Fibroblast of the aortic adventitia (primary cell): ENCODE measurements around the gene TRAK1. TPM values are rescaled to one million over a fixed set of nuclear protein-coding genes. Genes with fewer than 3 reads are reported as not detected.

Experiments
- DNase-seq: peaks from one replicate; pipeline ENCODE4 v3.0.0-alpha.2; 2010; ENCODE audit warnings: low read depth
- H3K4me3 ChIP-seq: 2 replicates; pipeline ENCODE4 v1.5.1; 2011; ENCODE audit warnings: low read depth, mild to moderate bottlenecking, control low read depth, low read length, moderate library complexity
- total RNA-seq: library from RNA; depleted of rRNA; stranded (reverse); fragments of >200 nt; gene quantifications from 2 replicates; pipeline ENCODE4 v1.2.3, GENCODE V29; 2012; ENCODE audit warnings: low replicate concordance
- TF ChIP-seq, protein P1 (sequence below): IDR thresholded peaks from 2 replicates; pipeline ENCODE4 v1.5.1; 2011; ENCODE audit warnings: mild to moderate bottlenecking, low read length, control low read depth, inconsistent platforms; ENCODE audit not compliant: insufficient read depth

TRAK1 gene
- total RNA-seq, 1 donor, result 51.6 TPM

DNA sequence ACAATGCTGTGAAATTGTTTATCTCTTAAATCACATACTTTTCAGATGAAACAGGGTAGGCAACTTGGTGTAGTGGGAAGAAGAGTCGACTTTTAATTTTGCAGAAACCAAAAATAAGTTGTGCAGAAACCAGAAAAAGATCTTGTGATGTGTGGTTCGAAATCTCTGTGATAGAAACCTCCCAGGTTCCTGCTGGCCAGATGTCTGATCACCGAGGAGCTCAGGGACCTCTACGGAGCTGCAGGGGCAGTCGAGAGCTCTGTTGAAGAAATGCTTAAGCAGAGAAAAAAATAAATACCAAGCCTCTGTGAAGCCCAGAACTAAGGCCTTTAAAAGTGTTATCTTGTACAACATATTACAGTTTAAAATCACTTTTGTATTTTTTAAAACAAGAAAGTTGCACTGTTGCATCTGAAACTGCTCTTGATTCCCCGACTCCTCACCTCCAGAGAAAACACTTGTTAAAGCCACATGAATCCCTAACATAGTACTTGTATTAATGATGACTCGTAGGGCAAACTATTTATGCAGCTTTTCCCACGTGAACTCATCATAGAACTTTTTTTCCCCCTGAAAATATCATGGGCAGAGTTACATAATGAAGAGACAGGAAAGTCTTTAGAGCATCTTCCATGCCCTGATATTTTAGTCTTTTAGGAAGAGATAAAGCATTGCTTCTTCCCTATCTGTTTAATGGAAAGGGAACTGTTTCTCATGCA, 123.6 kb downstream of the TRAK1 start:
- peak; percentile 16 for DNase-seq
- no peak overlapping the region for H3K4me3 ChIP-seq
- TF ChIP-seq, protein P1, sequence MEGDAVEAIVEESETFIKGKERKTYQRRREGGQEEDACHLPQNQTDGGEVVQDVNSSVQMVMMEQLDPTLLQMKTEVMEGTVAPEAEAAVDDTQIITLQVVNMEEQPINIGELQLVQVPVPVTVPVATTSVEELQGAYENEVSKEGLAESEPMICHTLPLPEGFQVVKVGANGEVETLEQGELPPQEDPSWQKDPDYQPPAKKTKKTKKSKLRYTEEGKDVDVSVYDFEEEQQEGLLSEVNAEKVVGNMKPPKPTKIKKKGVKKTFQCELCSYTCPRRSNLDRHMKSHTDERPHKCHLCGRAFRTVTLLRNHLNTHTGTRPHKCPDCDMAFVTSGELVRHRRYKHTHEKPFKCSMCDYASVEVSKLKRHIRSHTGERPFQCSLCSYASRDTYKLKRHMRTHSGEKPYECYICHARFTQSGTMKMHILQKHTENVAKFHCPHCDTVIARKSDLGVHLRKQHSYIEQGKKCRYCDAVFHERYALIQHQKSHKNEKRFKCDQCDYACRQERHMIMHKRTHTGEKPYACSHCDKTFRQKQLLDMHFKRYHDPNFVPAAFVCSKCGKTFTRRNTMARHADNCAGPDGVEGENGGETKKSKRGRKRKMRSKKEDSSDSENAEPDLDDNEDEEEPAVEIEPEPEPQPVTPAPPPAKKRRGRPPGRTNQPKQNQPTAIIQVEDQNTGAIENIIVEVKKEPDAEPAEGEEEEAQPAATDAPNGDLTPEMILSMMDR, result no peak

DNA sequence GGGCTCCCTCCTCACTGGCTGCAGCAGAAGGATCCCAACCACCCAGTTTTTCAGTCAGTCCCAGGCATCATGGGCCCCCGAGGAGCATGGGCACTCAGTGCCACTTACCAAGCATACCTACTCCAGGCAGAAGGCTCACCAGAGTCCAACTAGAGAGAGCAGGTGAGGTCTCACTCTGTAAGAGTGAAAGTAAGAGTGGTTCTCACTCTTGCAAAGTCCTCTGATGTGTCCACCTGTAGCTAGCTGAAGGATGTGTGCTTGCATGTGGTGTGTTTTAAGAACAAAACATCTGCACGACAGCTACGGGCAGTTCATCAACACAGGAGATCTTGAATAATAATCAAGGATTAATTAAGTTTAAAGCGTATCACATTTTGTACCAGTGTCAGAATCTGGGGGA, 125.1 kb downstream of the TRAK1 start:
- DNase-seq, result no peak
- TF ChIP-seq, protein P1, result no peak
- no peak overlapping the region for H3K4me3 ChIP-seq

DNA sequence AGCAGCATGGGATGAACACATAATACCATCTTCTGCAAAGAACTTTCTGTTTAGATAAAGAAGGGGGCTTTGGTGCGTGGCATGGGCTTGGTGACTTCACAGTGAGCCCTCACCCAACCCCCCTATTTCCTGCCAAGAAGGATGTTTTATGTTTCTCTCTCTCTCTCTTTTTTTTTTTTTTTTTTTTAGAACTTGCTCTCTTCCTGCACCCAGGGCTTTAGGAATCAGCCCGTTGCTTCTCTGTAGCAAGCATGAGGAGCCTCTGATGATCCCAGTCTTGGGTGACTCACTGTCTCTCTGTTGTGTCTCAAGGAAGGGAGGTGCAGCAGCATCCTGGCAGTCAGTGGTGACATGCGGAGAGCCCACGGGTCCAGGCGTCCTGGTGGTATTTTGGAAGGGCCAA, 125.8 kb downstream of the TRAK1 start:
- no peak for DNase-seq
- TF ChIP-seq, protein P1, result no peak
- no peak overlapping the region for H3K4me3 ChIP-seq

DNA sequence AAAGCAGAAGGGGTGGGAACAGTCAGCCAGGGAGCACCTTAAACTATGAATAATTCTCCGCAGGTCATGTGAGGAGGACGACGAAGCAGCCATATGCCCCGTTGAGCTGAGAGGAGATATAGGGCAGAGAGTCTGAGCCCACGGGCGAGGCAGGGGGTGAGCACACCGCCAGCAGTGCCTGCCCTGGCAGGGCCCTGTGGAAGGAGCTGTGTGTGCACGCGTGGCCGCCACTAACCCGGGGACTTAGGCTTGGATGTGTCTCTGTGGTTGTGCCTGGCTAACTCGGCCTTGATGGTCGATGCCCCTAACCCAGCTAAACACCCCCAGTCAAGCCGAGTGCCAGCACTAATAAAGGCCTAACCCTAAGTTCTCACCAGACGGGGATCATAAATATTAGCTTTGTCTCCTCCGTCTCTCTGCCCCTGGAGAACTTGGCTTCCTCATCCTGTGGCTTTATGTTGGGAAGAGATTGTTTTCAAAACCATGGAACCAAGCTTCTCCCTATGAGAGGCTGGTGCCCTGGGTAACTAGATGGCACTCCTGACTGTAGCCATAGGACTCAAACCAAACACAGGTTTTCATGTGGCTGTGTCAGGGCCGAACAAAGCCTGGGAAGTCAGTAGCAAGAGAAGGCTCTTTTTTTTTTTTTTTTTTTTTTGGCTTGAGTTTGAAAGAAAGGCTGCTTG, 129.4 kb downstream of the TRAK1 start:
- no peak for DNase-seq
- TF ChIP-seq, protein P1, result no peak
- H3K4me3 ChIP-seq, result no peak overlapping the region

DNA sequence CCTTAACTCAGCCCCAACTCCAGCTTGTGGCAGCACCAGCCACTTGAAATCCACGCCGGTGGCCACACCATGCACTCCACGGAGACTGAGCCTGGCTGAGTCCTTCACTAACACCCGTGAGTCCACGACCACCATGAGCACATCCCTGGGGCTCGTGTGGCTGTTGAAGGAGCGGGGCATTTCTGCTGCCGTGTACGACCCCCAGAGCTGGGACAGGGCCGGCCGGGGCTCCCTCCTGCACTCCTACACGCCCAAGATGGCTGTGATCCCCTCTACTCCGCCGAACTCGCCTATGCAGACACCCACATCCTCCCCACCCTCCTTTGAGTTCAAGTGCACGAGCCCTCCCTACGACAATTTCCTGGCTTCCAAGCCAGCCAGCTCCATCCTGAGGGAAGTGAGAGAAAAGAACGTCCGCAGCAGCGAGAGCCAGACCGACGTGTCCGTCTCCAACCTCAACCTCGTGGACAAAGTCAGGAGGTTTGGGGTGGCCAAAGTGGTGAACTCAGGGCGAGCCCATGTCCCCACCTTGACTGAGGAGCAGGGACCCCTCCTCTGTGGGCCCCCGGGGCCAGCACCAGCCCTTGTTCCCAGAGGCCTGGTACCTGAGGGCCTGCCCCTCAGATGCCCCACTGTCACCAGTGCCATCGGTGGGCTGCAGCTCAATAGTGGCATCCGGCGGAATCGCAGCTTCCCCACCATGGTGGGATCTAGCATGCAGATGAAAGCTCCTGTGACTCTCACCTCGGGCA, 132.0 kb downstream of the TRAK1 start:
- TF ChIP-seq, protein P1, result no peak
- no peak for DNase-seq
- H3K4me3 ChIP-seq, result no peak overlapping the region

DNA sequence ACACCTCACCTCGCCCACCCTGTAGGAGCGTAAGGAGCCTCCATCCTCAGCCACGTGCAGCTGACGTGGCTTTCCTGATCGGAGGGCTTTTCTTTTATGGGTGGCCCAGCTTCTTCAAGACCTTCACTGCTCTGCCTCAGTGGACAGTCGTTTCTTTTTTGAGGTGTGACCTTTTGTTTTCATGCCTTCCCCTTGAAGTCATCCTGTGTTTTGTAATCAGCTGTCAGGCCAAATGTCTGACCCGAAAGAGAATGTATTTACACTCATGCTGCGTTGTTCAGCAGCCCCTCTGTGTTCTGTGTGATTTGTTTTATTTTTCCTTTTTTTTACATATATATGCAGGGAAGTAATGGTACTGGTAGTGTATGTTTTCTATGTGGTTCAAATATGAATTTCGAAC, 133.0 kb downstream of the TRAK1 start:
- DNase-seq, result no peak
- no peak overlapping the region for H3K4me3 ChIP-seq
- TF ChIP-seq, protein P1, result no peak
